GM21390 (cell line): ENCODE measurements around the gene LRFN3.
"Not testable (repeated sequence)": the region's sequence is repeated elsewhere in the genome, so short reads cannot be mapped to it uniquely, and the experiment has no call there.

Experiments
- ATAC-seq: cut with Tn5 transposase; IDR thresholded peaks from one replicate; pipeline ENCODE4 v1.9.1; 2021; ENCODE audit not compliant: unreplicated experiment

Gene LRFN3

DNA sequence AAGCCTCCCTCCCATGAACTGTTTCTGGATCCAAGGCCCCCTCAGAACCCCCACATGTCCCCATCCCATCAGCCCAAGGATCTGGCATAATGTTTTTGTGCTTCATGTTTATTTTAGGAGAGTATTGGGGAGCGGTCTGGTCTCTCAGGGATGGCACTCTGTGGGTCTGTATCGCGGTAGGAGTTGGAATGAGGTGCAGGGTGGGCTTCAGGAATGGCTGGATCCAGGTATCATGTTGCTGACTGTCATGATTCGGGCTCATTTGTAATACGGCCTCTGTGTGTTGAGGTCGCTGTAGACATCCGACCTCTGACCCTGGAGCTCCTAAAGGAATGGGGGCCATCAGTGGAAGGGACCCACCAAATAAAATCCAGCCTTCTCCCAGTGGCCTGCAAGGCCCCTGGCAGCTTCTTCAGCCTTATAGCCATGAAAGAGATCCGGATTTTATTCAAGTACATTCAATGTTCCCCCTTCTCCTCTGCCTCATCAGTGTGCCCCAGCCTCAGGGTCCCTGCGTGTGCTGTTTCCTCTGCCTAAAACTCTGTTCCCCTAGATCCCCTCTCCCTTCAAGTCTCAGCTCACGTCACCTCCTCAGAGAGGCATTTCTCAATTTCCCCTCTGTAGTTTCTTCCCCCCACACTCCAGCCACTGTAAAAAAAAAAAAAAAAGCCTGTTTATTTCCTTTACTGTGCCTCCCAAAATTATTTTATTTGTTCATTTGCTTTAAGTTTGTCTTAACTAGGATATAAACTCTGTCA lies 31.7 kb upstream of the LRFN3 start:
- no peak for ATAC-seq

DNA sequence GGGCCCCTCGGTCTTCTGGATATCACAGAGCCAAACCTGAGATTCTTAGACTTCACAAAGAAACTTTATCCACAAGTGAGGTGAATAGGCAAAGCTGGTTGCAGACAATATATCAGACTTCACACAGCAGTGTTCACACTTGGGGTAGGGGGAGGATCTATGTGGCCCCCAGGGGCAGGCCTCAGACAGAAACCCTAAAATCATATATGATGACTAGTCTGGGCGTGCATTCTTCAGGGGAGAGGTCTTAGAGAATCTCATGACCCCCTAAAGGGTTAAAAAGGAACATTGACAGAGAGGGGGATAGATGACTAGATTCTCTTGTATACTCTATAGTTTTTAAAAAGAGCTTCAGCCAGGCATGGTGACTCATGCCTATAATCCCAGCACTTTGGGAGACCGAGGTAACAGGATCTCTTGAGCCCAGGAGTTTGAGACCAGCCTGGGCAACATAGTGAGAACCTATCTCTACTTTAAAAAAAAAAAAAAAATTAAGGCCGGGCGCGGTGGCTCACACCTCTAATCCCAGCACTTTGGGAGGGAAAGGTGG lies 30.9 kb upstream of the LRFN3 start:
- ATAC-seq, result no peak

DNA sequence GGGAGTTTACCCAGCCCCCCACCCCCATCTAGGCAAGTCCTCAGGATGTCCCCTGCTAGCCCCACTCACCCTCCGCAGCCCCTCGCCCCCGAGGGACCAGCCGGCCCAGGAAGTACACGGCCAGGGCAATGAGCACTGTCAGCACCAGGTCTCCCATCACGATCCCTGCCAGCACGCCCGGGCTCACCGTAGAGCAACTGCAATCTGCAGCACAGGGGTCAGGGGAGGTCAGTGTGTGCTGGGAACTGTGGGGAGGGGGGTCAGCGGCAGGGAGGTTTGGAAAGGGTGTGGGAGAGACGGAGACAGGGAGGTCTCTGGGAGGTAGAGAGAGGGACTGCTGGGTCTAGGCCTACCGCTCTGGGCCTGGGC lies 28.8 kb upstream of the LRFN3 start:
- no peak for ATAC-seq

DNA sequence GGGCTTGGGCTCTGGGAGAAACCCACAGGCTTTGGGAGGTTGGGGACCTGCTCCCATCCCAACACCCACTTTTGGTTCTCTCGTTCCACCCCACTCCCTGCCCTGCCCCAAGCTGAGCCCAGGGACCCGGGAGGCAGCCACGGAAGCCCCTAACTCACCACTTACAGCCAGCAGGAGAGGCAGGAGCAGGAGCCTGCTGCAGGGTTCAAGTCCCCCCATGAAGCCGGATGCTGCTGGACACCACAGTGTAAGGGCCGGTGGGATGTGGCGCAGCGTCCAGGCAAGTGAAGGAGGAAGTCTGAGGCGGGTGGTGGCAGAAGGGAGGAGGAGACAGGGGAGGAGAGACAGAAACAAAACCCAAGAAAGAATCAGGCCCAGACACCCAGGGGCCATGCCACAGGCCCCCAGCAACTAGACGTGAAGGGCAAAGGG lies 28.1 kb upstream of the LRFN3 start, which contains the start of gene TYROBP:
TYROBP (minus strand) TSS at position 286 of the 432 bp plus-strand sequence; CDS start at position 219, 67 bp downstream.
- no peak for ATAC-seq

DNA sequence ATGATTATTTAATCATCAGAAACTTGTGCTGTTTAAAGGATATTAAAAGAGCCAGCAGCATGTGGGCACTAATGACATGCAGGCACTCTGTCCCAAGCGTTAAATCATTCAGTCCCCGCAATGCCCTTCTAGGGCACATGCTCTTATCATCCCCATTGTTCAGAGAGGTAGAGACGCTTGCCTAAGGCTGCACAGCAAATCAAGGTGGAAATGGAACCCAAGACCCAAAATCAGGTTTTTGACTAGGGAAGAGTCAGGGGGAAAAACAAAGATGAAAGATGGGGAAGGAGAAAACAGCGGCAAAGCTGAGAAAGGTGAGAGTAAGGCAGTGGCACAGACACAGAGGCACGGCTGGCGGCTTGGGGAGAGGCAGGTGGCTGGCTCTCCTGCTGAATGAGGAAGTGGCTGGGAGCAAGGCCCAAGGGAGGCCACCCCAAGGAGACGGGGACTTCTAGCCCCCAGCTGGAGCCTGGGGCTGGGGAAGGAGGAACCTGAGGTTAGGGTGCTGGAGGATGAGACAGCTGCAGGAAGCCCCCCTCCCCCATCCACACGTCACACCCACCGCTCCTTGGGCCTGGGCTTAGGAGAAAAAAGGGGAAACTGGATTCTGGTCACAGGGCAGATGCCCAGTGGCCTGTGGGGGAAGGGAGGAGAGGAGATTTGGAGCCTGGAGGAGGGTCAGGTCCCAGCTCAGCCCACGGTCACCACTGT lies 27.0 kb upstream of the LRFN3 start:
- ATAC-seq, result no peak

DNA sequence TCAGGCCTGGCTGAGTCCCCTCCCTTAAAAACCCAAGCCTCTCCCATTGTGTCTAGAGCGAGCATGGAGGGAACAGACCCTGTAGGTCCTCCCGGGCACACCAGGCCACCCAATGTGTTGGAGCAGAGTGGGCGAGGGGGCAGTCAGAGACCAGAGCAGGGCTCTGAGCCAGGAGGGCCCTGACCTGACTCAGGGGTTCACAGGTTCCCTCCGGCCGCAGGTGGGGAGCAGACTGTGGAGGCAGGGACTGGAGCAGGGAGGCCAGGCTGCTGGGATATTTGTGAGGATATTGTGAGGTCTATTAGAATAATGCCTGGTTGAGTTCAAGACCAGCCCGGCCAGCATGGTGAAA lies 26.5 kb upstream of the LRFN3 start:
- no peak for ATAC-seq

DNA sequence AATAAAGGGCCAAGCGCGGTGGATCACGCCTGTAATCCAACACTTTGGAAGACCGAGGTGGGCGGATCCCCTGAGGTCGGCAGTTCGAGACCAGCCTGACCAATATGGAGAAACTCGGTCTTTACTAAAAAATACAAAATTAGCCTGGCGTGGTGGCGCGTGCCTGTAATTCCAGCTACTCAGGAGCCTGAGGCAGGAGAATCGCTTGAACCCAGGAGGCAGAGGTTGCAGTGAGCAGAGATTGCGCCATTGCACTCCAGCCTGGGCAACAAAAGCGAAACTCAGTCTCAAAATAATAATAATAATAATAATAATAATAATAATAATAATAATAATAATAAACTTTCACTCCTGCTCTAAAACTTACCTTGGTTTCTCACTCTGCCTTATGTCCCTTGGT lies 25.8 kb upstream of the LRFN3 start:
- ATAC-seq, result not testable (repeated sequence)

DNA sequence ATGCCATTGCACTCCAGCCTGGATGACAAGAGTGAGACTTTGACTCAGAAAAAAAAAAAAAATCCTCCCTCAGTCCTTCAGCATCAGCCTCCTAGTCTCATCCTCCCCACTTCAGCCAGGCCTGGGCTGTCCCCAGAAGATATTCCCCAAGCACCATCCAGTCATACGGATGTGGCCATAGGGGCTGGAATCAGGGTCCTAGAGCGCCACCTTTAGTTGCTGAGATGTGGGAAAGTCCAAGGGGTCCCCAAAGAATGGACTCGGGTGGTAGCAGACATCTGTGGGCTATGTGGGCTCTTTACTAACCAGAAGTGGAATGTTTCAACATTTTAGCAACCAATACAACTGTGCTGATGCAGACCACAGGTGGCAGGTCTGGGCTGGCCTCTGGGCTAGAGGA lies 25.0 kb upstream of the LRFN3 start:
- no peak for ATAC-seq

DNA sequence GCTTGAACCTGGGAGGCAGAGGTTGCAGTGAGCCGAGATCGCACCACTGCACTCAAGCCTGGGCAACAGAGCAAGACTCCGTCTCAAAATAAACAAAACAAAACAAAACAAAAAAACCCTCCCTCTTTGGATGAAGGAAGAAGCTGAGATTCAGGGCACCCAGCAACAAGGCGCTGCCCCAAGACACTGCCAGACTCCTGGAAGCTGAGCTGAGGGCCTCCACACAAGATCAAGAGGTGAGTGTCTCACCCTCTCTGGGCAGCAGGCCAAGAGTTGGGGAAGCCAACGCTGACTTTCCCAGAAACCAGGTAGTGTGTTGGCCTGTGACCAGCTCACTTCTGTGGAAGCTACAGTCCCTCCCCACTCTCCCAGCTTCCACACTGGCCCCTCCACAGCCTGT lies 24.4 kb upstream of the LRFN3 start:
- no peak for ATAC-seq

DNA sequence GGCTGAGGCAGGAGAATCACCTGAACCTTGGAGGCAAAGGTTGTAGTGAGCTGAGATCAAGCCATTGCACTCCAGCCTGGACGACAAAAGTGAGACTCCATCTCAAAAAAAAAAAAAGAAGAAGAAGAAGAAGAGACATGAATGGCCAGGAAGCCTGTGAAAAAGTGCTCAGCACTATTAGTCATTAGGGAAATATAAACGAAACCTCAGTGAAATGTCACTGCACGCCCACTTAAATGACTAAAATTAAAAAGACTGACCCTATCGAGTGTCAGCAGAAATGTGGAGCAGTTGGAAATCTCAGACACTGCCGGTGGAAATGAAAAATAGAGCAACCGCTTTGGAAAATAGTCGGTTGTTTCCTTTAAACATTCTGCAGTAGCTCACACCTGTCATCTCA lies 22.6 kb upstream of the LRFN3 start:
- no peak for ATAC-seq

DNA sequence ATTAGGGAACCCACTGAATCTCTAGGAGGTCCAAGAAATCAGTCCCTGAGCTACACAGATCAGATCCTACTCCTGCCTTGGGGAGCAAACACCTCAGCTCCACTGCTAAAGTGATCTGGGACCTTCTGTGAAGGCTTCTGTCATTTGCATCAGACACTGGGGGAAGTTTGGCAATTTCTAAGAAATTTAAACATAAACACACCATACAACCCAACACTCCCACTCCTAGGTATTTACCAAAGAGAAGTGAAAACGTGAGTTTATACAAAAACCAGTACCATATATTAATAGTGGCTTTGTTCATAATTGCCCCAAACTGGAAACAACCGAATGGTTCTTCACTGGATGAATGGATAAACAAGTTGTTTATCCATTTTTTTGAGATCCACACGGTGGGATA lies 20.7 kb upstream of the LRFN3 start:
- ATAC-seq, result no peak

DNA sequence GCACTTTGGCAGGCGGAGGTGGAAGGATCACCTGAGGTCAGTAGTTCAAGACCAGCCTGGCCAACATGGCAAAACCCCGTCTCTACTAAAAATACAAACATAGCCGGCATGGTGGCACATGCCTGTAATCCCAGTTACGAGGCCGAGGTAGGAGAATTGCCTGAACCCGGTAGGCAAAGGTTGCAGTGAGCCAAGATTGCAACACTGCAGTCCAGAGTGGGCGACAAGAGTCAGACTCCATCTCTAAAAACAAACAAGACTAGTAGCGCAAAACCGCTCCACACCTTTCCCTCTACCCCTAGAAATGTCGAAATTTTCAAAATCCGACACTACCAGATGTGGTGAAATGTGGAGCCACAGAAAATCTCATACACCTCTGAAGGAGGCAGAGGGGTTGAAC lies 16.9 kb upstream of the LRFN3 start:
- no peak for ATAC-seq

DNA sequence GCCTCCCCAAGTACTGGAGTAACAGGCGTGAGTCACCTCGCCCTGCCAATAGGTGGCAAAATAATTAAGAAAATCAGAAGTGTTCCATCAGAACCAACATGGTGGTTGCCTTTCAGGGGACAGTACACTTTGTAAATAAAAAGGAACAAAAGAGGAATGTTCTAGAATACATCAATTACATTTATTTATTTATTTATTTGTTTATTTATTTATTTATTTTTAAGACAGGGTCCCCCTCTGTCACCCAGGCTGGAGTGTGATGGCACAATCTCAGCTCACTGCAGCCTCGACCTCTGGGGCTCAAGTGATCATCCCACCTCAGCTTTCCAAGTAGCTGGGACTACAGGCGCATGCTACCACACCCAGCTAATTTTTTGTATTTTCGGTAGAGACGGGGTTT lies 15.2 kb upstream of the LRFN3 start:
- ATAC-seq, result no peak

DNA sequence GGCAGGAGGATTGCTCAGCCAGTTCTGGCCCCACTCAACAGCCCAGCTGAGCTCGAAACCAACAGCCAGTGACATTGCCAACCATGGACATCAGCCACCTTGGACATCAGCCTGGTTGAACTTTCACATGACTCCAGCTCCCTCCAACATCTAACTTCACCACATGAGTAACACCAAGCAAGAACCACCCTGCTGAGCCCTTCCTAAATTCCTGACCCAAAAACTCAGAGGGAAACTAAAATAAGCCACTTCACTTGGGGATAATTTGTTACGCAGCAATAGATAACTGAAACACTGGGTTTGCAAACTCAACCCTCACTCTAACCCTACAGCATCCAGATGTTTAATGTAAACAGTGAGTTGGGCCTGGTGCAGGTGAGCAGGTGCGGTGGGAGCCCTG lies 10.7 kb upstream of the LRFN3 start:
- no peak for ATAC-seq

DNA sequence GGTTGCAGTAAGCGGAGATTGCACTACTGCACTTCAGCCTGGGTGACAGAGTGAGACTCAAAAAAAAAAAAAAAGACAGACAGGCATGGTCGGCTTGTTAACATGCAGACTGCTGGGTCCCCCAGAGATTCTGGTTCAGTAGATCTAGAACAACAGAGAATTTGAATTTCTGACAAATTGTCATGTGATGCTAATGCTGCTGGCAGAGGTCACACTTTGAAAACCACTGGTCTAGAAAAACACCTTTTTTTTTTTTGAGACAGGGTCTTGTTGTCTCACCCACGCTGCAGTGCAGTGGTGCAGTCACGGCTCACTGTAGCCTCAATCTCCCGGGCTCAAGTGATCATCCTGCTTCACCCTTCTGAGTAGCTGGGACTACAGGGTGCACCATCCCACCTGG lies 7.7 kb upstream of the LRFN3 start:
- ATAC-seq, result no peak

DNA sequence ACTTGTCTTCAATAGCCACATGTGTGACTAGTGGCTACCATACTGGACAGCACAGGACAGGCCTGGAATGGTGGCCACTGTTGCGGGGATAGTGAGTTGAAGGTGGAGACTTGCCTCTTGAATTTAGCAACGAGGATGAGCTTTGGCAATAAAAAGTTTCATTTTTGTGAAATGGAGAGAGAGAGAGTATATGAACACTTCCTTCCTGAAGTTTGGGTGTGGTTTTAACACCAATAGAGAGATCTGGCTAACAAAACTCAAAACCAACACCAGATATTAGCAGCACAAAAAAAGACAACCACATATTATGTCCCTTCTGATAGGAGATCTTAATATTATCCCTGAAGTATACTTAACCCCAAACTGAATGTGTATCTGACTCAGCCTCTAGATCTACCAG lies 6.3 kb upstream of the LRFN3 start:
- no peak for ATAC-seq

DNA sequence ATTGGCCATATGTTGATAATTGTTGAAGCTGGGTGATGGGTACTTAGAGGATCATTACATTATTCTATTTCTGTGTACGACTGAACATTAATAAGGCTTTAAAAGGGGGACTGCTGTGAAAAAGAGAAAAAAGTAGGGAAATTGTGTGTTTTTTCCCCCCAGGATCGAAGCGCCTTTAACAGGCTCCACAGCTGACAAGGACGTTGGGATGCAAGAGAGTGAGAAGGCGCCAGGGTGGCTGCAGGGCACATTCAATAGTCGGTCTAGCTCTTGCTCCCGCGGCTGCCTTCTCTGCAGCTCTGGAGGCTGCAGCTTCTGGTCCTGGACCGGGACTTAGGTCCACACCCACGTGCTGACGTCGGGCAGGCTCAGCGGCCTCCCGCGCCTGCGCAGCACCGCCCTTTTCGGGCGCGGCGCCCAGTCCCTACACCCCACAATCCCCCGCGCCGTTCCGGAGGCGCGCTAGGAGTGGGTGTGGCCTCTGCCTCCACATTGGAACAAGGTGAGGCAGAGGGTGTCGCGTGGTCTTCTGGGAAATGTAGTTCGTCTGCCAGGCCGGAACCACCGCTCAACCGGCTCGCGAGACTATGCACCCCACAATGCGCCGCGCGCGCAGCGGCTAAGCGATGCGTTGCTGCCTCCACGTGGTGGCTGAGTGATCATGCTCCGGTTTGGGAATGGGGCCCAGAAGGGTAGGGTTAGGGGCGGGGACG lies 4.9 kb upstream of the LRFN3 start:
- ATAC-seq, result peak; percentile 89

DNA sequence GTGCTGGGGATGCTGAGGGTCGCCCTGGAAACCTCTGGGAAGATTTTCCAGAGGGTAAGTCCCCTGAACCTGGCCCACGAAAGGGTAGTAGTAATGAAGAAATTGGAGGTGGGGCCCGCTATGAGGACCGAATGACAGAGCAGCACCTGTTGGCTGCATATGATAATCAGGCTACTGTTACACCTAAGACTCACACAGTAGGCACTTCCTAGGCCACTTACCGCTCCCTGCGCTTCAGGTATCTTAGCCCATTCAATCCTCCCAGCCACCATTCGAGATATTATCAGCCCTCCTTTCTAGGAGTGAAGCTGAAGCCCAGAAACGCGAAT lies 4.3 kb upstream of the LRFN3 start:
- no peak for ATAC-seq

DNA sequence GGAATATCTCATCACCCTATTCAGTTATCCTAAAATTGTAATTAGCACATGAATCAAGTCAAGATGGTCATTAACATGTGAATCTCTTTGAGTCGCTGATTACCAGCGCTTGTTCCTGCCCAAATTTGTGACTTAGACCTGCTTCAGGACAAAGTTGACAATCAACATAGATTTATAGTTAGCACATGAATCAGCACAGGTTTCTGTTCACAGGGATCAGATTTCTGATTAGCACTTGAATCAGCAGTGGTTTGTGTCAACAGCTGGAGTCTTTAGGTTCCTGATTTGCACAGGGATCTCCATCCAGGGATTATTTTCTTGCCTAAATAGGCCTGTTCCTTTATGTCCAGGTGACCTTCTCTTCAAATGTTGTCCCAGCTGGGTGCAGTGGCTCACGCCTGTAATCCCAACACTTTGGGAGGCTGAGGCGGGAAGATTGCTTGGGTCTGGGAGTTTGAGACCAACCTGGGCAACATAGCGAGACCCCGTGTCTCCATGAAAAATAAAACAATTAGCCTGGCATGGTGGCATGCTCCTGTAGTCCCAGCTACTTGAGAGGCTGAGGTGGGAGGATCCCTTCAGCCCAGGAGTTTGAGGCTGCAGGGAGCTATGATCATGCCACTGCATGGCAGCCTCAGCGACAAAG lies 3.8 kb upstream of the LRFN3 start:
- ATAC-seq, result no peak

DNA sequence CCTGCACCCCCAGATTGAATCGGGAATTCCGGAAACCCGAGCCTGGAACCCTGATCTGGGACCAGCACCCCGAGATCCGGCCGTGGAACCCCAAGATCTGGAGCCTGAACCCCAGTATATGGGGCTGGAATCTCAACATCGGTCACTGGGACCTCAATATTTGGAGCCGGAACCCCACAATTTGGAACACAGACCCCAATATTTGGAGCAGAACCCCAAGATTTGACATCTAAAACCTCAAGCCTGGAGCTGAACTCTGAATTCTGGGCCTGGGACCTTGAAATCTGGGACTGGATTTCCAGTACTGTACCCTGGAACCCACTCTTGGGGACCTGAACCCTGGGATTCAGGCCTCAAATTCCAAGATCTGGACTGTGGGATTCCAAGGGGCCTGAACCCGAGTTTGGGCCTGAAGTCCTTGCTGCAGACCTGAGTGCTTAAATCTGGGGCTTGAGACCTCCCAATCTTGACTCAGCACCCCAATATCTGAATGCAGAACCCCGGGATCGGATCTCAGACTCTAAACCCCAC lies 629 bp downstream of the LRFN3 start:
- no peak for ATAC-seq
